GM19328 (cell line): ENCODE results near the gene LZTFL1.

Experiments used
- ATAC-seq: cut with Tn5 transposase; IDR thresholded peaks from one replicate; pipeline ENCODE4 v1.9.1; 2021; ENCODE audit warnings: mild to moderate bottlenecking, moderate library complexity; ENCODE audit not compliant: unreplicated experiment

The LZTFL1 gene, protein sequence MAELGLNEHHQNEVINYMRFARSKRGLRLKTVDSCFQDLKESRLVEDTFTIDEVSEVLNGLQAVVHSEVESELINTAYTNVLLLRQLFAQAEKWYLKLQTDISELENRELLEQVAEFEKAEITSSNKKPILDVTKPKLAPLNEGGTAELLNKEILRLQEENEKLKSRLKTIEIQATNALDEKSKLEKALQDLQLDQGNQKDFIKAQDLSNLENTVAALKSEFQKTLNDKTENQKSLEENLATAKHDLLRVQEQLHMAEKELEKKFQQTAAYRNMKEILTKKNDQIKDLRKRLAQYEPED

DNA sequence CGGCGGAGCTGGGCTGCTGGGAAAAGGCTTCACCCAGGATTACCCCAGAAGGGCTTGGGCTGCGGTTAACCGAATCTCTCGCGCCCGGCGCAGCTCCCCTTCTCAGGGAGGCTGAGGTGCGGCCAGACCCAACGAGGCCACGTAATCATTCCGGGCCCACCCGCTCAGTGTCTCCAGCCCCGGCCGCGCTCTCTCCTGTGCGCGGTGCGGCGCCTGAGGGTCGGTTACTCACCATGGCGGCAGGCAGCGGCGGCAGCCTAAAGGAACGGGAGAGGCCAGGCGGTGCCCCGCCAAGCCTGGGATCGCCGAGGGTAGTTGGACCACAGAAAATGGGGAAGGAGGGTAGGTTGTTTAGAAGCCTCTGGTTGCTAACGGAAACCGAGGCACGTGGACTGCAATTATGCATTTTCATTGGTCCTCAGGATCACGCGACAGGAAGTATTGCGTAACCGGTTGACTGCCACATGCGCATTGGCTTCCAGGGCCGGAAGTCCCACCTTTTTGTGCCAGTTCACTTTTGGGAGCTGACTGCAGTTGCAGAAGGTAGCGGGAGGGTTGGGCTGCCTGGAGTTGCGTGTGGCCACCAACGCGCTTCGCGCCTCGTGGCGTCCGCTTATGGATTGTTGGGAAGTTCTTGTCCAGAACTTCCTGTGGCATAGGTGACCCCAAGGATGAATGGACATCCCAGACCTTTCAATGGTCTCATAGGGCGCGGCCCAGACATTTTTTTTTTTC lies at the start of gene LZTFL1:
LZTFL1 (minus strand) TSS at position 363 of the 735 bp plus-strand sequence; CDS start at position 235, 128 bp downstream.
- peak; percentile 90 for ATAC-seq

GRCh38 chr3:45890405-45890804 lies 48.5 kb upstream of the LZTFL1 start:
- ATAC-seq, result no peak

DNA sequence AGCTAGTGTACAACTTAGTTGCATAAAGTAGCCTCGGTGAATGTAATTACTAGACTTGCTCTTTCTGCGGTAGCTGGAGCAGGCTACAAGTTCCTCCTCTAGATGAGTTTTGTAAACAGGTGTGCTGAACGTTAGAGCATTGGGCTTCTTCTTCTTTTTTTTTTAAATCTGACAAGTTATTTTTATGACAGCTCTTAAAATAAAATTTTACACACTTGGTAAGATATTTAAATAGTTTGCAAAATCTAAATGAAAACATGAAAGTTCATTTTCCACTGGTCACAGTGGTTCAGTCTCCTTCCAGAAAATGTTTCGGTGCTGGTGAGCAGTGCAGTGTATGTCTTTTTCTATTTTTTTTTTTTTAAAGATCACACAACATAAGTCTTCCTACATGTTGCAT lies 47.4 kb upstream of the LZTFL1 start:
- no peak for ATAC-seq

GRCh38 chr3:45887759-45888511 lies 46.0 kb upstream of the LZTFL1 start:
- ATAC-seq, result no peak

- no peak for ATAC-seq
Measured at GRCh38 chr3:45887285-45887684, 45.4 kb upstream of the LZTFL1 start.

DNA sequence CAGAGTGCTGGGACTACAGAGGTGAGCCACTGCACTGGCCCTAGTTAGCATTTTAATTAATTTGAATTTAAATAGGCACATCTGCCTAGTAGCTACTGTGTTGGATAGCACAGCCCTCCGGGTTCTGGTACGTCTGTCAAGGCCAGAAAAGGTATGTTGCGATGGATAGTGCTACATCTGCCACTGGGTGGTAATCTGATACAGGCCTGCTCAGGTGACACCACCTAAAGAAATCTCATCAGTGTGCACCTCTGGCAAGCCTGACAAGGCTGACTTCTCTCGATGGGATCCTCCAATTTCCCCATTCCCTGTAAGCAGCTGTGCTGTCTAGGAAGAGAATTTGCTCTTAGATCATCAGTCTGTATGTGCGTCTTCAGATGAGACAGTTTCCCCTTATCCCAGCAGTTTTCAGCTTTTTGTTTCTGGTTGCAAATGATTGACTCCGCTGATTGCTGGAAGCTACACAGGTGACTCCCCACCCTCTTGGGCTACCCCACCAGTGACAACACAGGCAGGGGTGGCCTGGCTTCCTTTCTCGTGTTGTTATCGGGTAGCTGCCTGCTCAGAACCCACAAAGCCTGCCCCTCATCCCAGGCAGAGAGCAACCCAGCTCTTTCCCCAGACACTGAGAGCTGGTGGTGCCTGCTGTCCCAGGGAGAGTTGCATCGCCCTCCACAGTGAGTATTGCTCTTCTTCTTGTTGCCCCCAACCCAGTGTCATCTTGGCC lies 44.2 kb upstream of the LZTFL1 start, which contains the start of gene CCR9:
CCR9 (plus strand) TSS at position 565 of the 727 bp plus-strand sequence. CDS start 8,391 bp downstream, outside the sequence.
- no peak for ATAC-seq

DNA sequence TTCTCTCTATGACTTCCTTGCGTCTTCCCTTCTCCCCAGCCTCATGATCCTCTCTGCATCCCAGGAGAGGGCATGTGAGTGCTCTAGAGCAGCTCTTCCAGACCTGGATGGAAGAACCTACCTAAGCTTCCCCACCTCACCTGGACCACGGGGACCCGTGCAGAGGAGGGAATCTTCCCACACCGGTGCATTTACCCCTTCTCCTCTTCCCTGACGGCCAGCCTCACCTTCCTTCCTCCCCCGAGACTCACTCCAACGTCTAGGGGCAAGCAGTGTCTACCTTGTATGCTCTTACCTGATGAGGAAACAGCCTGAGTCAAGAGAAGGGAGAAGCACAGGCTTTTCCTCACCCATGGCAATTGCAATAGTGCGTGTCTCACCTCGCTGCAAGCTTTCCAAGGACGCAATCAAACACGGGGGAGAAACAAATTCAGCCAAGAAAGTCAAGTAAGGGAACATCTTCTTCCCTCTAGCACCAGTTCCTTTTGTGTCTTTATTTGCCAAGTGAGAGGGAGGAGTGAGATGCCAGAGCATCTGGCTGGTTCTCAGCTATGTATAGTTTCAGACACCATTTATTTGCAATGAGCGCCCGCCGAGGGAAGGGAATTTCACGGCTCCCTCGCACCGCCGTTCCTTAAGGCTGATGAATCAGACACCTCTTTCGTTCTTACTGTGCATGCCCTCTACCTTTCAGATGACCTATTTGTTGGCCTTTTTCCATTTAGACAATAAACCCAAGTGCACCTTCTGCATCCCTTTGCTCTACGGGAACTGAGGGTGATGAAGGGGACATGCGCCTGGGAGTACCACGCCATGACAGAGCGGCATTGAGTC lies 42.7 kb upstream of the LZTFL1 start:
- no peak for ATAC-seq

- no peak for ATAC-seq
Measured at GRCh38 chr3:45881078-45882022, 39.4 kb upstream of the LZTFL1 start.

DNA sequence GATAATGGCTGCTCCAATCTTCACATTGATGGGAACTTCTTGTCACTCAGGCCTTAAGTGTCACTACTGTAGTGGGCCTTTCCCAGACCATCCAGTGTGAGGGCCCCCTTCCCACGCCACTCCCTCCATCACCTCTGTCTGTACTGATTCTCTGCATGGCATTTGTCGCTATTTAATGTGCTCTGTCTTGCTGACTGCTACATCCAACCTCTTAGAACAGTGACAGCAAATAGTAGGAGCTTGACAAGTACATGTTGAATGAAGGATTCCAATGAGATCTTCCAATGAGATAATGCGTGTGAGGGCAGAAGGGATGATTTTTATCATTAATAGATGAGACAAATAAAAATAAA lies 38.8 kb upstream of the LZTFL1 start:
- ATAC-seq, result no peak

- no peak for ATAC-seq
Measured at GRCh38 chr3:45878124-45878523, 36.2 kb upstream of the LZTFL1 start.

GRCh38 chr3:45874677-45875346 lies 32.9 kb upstream of the LZTFL1 start:
- no peak for ATAC-seq

GRCh38 chr3:45873638-45874037 lies 31.7 kb upstream of the LZTFL1 start:
- ATAC-seq, result no peak

- ATAC-seq, result no peak
Measured at GRCh38 chr3:45873036-45873435, 31.1 kb upstream of the LZTFL1 start.

DNA sequence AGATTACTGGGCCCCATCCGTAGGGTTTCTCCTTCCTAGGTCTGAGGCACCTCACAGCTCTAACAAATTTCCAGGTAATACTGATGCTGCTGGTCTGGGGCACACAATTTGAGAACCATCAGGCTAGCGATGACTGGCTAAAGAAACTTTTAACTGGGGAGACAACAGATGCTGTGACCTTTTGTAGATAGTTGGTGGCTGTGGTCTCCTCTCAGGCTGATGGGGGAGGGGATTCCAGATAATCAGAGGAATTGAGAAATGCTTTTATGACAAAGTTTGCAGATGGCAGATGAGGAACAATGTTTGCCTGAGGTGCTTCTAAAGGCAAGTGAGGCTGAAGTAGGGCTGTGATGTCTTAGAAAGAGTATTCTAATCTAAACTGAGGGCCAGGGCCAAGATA lies 30.6 kb upstream of the LZTFL1 start:
- no peak for ATAC-seq

- ATAC-seq, result no peak
Measured at GRCh38 chr3:45871780-45872179, 29.9 kb upstream of the LZTFL1 start.

DNA sequence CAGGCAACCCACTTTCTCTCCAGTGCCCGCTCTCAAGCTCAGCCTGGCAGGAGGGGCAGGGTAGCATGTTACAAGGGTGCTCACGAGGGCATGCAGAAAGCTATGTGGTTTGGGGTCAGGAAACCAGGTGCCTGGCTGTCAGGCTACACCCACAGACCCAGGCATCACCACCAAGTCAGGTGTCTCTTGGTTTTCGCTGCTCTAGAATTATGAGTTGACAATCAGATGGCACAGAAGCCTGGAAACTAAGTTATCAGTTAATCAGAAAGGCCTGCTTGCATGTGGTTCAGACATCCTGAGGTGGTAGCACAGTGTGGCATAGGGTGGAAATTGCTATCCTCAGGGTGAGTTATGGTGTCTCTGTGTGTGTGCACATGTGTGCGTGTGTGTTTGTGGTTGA lies 28.2 kb upstream of the LZTFL1 start:
- no peak for ATAC-seq

DNA sequence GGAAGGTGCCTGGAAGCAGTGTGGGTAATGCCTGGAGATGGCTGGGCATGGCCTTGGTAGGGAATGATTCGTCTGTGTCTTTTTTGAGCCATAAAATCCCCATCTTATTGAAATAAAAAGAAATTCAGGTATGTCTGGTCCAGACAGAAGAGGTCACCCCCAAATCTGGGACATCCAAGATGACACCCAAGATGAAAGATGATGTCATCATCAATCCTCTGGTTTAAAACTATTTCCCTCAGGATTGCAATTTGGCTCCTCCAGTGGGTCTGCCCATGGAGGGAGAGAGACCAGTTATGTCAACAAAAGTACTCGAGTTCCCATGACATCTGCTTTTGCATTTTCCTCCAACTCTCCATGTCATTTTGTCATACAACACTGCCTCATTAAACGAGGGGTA lies 27.7 kb upstream of the LZTFL1 start:
- ATAC-seq, result no peak

GRCh38 chr3:45868650-45869049 lies 26.7 kb upstream of the LZTFL1 start:
- ATAC-seq, result no peak
